CD4-positive, alpha-beta T cell treated with Interferon alpha-2 for 1 hour (primary cell): ENCODE results near the gene AJAP1.

ENCODE experiments used
- DNase-seq, 2 donors: peaks; one replicate each; pipeline ENCODE4 v3.0.0-alpha.2; 2020 to 2022

Gene AJAP1

GRCh38 chr1:4778056-4778455 lies 123.6 kb downstream of the AJAP1 start:
- no peak for DNase-seq

GRCh38 chr1:4781646-4782045 lies 127.2 kb downstream of the AJAP1 start:
- no peak for DNase-seq

GRCh38 chr1:4784761-4785160 lies 130.4 kb downstream of the AJAP1 start:
- no peak for DNase-seq

- no peak for DNase-seq
These were observed 131.6 kb downstream of the AJAP1 start for GRCh38 chr1:4786055-4786454.

GRCh38 chr1:4787551-4787950 lies 133.1 kb downstream of the AJAP1 start:
- DNase-seq, result no peak

- no peak for DNase-seq
These were observed 138.2 kb downstream of the AJAP1 start for GRCh38 chr1:4792565-4792964.

- no peak for DNase-seq
These were observed 139.8 kb downstream of the AJAP1 start for GRCh38 chr1:4794020-4794780.

- DNase-seq, result no peak
These were observed 142.0 kb downstream of the AJAP1 start for GRCh38 chr1:4796161-4797015.

GRCh38 chr1:4797016-4797410 lies 142.6 kb downstream of the AJAP1 start:
- no peak for DNase-seq

GRCh38 chr1:4797429-4797828 lies 143.0 kb downstream of the AJAP1 start:
- no peak for DNase-seq

- no peak for DNase-seq
These were observed 146.9 kb downstream of the AJAP1 start for GRCh38 chr1:4801192-4801924.

GRCh38 chr1:4802024-4802423 lies 147.6 kb downstream of the AJAP1 start:
- no peak for DNase-seq

- no peak for DNase-seq
These were observed 148.9 kb downstream of the AJAP1 start for GRCh38 chr1:4803335-4803734.

GRCh38 chr1:4805987-4806386 lies 151.6 kb downstream of the AJAP1 start:
- DNase-seq, result no peak

GRCh38 chr1:4820543-4820942 lies 166.1 kb downstream of the AJAP1 start:
- no peak for DNase-seq

- DNase-seq, result peak in 1 of 2 donors; percentile 1
These were observed 171.5 kb downstream of the AJAP1 start for GRCh38 chr1:4825800-4826450.

GRCh38 chr1:4830707-4831106 lies 176.3 kb downstream of the AJAP1 start:
- no peak for DNase-seq

GRCh38 chr1:4836574-4836973 lies 182.2 kb downstream of the AJAP1 start:
- no peak for DNase-seq

- DNase-seq, result no peak
These were observed 182.7 kb downstream of the AJAP1 start for GRCh38 chr1:4837031-4837600.

- DNase-seq, result no peak
These were observed 183.3 kb downstream of the AJAP1 start for GRCh38 chr1:4837752-4838151.

- no peak for DNase-seq
These were observed 183.8 kb downstream of the AJAP1 start for GRCh38 chr1:4838231-4838630.
